ENCODE measurements around the gene BNIP5. TPM values are rescaled to one million over a fixed set of nuclear protein-coding genes. Genes with fewer than 3 reads are reported as not detected.
A peak's percentile ranks its signal among the peaks of the same experiment; 100 is the strongest.

Gene BNIP5
- total and polyA plus RNA-seq, 8 donors: 2.4 to 14.8 (median 4.6) TPM

DNA sequence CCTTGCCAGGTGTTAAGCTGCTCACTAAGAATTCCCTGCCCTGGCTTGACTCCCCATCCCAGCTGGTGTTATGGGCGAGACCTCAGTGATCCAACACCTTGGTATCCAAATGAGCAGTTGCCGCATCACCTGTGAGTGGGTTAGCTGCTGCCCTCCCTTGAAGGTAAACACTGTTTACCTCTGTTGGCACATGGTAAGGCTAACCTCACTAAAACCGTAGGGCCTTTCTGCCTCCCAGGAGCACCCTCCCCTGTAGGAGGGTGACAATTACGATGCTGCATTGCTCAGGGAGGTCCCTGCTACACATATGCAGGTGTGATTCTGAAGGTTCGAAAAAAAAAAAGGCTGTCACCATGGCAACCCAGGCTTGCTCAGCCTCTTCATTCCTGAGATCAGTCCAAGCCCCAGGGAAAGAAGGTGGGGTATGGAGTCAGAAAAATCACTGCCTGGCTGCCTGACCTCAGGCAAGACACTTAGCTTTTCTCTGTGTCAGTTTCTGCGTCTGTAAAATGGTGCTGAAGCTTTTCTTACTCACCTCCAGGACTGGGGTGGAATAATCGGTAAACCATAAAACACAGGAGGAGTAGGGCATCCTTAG, 47.3 kb downstream of the BNIP5 start:
- Histone ChIP-seq H3K27me3 (peaks cover 6 to 33% (median 6%) of the 10 kb centered on the region in 3 donors), H3K9me3 (no peaks in the 10 kb centered on the region), H3K4me1 (peaks cover 0 to 3% (median 1%) of the 10 kb centered on the region in 4 donors), H3K27ac (no peak overlapping the region), H3K36me3 (no peaks in the 10 kb centered on the region), H3K4me3 (no peak overlapping the region)
- DNase-seq: no peak
- TF ChIP-seq POLR2AphosphoS5 (IDR thresholded peaks at IDR 0.05): no peak
- TF ChIP-seq POLR2A (IDR thresholded peaks at IDR 0.05): no peak
- TF ChIP-seq, protein P1, sequence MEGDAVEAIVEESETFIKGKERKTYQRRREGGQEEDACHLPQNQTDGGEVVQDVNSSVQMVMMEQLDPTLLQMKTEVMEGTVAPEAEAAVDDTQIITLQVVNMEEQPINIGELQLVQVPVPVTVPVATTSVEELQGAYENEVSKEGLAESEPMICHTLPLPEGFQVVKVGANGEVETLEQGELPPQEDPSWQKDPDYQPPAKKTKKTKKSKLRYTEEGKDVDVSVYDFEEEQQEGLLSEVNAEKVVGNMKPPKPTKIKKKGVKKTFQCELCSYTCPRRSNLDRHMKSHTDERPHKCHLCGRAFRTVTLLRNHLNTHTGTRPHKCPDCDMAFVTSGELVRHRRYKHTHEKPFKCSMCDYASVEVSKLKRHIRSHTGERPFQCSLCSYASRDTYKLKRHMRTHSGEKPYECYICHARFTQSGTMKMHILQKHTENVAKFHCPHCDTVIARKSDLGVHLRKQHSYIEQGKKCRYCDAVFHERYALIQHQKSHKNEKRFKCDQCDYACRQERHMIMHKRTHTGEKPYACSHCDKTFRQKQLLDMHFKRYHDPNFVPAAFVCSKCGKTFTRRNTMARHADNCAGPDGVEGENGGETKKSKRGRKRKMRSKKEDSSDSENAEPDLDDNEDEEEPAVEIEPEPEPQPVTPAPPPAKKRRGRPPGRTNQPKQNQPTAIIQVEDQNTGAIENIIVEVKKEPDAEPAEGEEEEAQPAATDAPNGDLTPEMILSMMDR (IDR thresholded peaks at IDR 0.05): no peak
- TF ChIP-seq EP300 (IDR thresholded peaks at IDR 0.05): no peak
- WGBS, 5 donors: 63 to 68% (median 67%) methylated on average over 7 of the region's 7 CpGs
- intact Hi-C loops (cut with DNase I; ENCODE audit: low total_unique reads): no loop called here

DNA sequence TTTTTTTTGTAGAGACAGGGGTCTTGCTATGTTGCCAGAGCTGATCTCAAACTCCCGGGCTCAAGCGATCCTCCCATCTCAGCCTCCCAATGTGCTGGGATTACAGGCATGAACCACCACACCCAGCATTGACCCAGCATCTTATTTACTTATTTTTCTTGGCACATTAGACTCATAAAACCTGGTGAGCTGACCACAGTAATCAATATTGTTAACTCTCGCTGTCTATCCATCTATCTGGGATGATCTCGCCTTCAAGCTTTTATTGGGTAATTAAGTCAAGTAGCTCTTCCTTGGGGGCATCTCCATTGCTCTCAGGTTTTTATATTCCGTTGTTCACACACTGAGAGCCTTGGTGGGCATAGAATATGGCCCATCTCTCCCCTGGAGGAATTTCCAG, 49.8 kb downstream of the BNIP5 start:
- no peaks in the 10 kb centered on the region for H3K9me3 ChIP-seq
- no peak overlapping the region for H3K4me3 ChIP-seq
- H3K36me3 ChIP-seq: no peaks in the 10 kb centered on the region
- no peak for TF ChIP-seq POLR2A (IDR thresholded peaks at IDR 0.05)
- no peak for TF ChIP-seq POLR2AphosphoS5 (IDR thresholded peaks at IDR 0.05)
- TF ChIP-seq, protein P1 (IDR thresholded peaks at IDR 0.05): no peak
- TF ChIP-seq EP300 (IDR thresholded peaks at IDR 0.05): no peak
- H3K27me3 ChIP-seq: peaks cover 6 to 43% (median 10%) of the 10 kb centered on the region in 3 donors
- intact Hi-C loops (cut with DNase I; ENCODE audit: low total_unique reads): no loop called here
- H3K4me1 ChIP-seq: peaks cover 0 to 3% (median 1%) of the 10 kb centered on the region in 4 donors
- WGBS, 5 donors: 65 to 80% (median 70%) methylated on average over 5 of the region's 5 CpGs
- no peak for DNase-seq
- H3K27ac ChIP-seq: no peak overlapping the region

DNA sequence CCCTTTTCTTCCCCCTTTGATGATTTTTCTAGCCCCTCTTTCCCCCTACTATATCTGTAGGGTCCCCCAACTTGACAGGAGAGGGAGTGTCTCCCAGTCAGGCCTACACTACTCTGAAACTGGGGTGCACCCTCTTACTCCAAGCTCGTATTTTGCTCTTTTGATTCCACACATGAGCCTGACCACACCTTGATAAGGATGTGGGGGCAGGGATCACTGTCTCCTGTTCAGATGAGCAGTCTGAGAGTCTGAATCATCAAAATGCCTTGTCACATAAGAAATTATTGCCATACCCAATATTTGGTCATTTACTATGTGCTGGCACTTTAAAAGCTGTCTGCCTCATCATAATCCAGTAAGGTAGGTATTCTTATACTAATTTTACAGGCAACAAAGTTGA, 50.9 kb downstream of the BNIP5 start:
- intact Hi-C loops (cut with DNase I; ENCODE audit: low total_unique reads): no loop called here
- H3K4me1 ChIP-seq: peaks cover 0 to 3% (median under 1%) of the 10 kb centered on the region in 4 donors
- H3K4me3 ChIP-seq: no peak overlapping the region
- 33 to 72% (median 56%) methylated on average over 1 of the region's 1 CpG for WGBS, 5 donors
- no peaks in the 10 kb centered on the region for H3K9me3 ChIP-seq
- TF ChIP-seq EP300 (IDR thresholded peaks at IDR 0.05) (no peak), POLR2A (IDR thresholded peaks at IDR 0.05) (no peak), POLR2AphosphoS5 (IDR thresholded peaks at IDR 0.05) (no peak)
- TF ChIP-seq, protein P1 (IDR thresholded peaks at IDR 0.05): no peak
- no peak for DNase-seq
- H3K27ac ChIP-seq: no peak overlapping the region
- H3K36me3 ChIP-seq: no peaks in the 10 kb centered on the region
- peaks cover 6 to 43% (median 10%) of the 10 kb centered on the region in 3 donors for H3K27me3 ChIP-seq

DNA sequence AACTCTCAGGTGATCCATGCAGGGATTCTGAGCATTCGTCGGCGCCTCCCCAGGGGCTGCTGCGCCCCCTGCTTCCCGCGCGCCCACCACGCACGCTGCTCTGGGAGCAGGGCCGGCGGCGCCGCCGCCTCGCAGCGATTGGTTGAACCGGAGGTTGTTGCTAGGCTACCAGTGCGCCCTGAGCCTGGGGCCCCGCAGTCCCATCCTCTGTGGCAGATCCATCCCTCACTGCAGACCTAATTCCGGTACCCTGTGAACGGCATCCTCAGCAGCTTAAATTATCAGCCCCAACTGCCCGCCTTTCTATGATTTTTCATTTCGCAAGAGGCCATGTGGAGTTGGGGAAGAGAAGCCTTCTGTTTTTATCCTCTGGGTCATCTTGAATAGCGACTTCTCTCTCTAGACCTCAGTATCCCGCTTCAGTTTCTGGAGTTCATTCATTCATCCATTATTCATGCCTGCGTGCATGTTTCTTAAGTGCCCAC, 51.5 kb downstream of the BNIP5 start:
- intact Hi-C loops (cut with DNase I; ENCODE audit: low total_unique reads): no loop called here
- Histone ChIP-seq H3K4me3 (no peak overlapping the region), H3K27me3 (peaks cover 6 to 43% (median 10%) of the 10 kb centered on the region in 3 donors), H3K9me3 (no peaks in the 10 kb centered on the region), H3K27ac (no peak overlapping the region), H3K36me3 (no peaks in the 10 kb centered on the region), H3K4me1 (peaks cover 0 to 3% (median 0%) of the 10 kb centered on the region in 4 donors)
- TF ChIP-seq, protein P1 (IDR thresholded peaks at IDR 0.05): no peak
- TF ChIP-seq POLR2A (IDR thresholded peaks at IDR 0.05) (no peak), POLR2AphosphoS5 (IDR thresholded peaks at IDR 0.05) (no peak), EP300 (IDR thresholded peaks at IDR 0.05) (no peak)
- WGBS, 5 donors: 12 to 51% (median 18%) methylated on average over 7 to 26 of the region's 26 CpGs
- DNase-seq: peak in 1 of 2 donors; percentile 32

Measured in stomach (tissue), 9 donors.